GM12801 (cell line): Measurements from ENCODE around the gene SRGAP1.

ENCODE experiments used
- TF ChIP-seq, protein P1 (sequence below): IDR thresholded peaks from one replicate; pipeline ENCODE4 v1.5.1; 2011; ENCODE audit warnings: control low read depth; ENCODE audit not compliant: insufficient read length; ENCODE audit errors: extremely low read depth

The SRGAP1 gene

GRCh38 chr12:64086946-64087345, 242.4 kb downstream of the SRGAP1 start:
- TF ChIP-seq, protein P1, sequence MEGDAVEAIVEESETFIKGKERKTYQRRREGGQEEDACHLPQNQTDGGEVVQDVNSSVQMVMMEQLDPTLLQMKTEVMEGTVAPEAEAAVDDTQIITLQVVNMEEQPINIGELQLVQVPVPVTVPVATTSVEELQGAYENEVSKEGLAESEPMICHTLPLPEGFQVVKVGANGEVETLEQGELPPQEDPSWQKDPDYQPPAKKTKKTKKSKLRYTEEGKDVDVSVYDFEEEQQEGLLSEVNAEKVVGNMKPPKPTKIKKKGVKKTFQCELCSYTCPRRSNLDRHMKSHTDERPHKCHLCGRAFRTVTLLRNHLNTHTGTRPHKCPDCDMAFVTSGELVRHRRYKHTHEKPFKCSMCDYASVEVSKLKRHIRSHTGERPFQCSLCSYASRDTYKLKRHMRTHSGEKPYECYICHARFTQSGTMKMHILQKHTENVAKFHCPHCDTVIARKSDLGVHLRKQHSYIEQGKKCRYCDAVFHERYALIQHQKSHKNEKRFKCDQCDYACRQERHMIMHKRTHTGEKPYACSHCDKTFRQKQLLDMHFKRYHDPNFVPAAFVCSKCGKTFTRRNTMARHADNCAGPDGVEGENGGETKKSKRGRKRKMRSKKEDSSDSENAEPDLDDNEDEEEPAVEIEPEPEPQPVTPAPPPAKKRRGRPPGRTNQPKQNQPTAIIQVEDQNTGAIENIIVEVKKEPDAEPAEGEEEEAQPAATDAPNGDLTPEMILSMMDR: no peak

DNA sequence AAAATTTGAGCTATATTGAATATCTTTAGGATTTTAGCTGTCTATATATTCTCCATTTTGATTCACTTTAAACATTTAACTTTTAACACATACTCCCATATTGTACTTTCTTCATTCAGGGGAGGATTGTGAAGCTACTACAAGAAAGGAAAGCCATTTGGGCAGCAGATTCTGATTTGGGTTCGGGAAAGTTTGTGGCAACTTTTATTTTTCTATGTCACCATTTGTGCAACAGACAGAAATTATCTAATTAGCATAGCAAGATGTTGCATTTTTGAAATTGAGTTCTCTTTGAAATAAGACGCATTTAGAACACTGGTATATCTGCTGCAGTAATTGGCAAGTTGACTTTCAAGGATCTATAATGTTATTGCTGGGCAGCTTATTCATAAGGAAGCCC, 243.3 kb downstream of the SRGAP1 start:
- TF ChIP-seq, protein P1: no peak

GRCh38 chr12:64088431-64089349, 244.2 kb downstream of the SRGAP1 start:
- TF ChIP-seq, protein P1: no peak

- TF ChIP-seq, protein P1: no peak
Observed at GRCh38 chr12:64090047-64090446, 245.5 kb downstream of the SRGAP1 start.

DNA sequence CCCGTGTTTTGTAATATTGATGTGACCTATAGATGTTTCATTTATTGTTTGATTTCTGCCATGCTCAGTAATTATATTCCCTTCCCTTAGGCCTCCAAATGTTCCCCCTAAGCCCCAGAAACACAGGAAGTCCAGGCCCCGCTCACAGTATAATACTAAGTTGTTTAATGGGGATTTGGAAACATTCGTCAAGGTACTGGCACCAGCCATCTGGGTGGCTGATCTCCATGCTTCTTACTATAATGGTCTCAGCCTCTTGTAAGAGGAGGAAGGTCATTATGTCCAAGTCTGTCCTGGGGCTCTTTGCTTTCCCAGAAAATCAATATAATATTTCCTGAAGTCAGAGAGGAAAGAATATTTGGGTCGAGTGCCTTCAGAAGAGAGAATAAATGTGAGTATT, 246.7 kb downstream of the SRGAP1 start:
- TF ChIP-seq, protein P1: no peak

GRCh38 chr12:64092507-64093196, 248.2 kb downstream of the SRGAP1 start:
- TF ChIP-seq, protein P1: no peak

GRCh38 chr12:64093689-64094088, 249.2 kb downstream of the SRGAP1 start:
- TF ChIP-seq, protein P1: no peak
